ENCODE results near the gene TNS1. TPM values are rescaled to one million over a fixed set of nuclear protein-coding genes. Genes with fewer than 3 reads are reported as not detected.
"Not testable (repeated sequence)": the region's sequence is repeated elsewhere in the genome, so short reads cannot be mapped to it uniquely, and the experiment has no call there.

Gene TNS1
- 449 TPM for total RNA-seq
- long read RNA-seq, partial matches to known transcripts, result 86 of 218 reads
- long read RNA-seq, other reads (novel, unspliced or antisense), result 131 of 218 reads

DNA sequence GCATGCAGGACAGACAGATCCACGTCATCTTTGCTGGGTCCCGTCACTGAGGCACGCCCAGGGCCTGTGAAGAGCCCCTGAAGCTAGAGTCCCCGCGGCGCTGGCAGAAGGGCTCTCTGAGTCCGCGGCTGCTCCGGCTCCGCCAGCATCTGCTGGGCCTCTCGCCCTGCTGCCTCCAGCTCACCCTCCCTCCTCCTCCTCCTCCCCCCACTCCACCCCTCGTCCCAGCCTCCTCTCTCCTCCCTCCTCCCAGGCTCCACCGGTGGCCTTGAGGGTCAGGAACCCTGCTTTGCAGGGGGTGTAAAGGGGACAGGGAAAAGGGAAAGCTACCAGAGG is at the start of gene TNS1:
TSS of gene TNS1 (minus strand) at position 151 of the 336 bp plus-strand sequence. CDS start at position 28, 123 bp downstream.
- no peak for DNase-seq (ENCODE audit: low spot score)

DNA sequence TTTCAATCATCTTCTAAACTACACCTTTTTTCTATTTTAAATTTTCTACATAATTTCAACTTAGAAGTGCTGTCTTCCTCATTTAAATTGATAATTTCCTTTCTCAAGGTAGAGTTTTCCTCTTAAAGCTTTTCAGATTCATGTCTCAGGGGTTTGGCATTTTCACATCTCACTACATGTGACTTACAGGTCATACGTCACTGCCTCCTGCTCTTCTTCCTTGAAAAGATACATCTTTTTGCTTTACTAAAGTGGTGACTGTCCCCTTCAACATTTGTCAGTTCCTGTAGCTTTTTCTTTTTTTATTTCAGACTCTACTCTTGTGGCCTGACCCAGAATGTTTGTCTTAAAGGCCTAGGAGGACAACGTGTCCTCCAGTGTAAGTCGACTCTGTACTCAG is 49.1 kb upstream of the TNS1 start:
- DNase-seq (ENCODE audit: low spot score), result no peak

DNA sequence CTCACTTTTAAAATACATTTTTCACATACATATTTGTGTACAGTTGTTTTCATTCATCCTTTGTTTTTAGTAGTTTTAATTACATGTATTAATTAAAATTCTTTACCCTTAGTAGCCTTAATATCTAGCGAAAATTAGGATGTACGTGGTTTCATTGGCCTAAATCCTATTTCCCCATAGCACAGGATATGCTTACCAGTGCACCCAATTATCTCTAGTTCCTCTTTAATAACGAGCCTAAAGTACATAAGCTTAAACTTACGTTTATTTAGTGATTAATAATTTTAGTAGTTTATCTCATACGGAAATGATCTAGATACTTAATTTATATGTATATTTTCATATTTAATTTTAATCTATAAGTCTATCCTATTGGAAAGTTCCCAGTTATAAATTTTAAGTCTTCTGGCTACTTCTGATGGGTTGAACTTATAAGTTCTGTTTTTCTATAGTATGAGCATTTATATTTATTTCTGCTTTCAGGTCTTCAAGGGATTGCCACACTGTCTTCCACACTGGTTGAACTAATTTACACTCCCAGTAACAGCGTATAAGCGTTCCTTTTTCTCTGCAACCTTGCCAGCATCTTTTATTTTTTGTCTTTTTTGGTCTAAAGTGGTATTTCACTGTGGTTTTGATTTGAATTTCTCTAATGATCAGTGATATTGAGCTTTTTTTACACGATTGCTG is 44.9 kb upstream of the TNS1 start:
- DNase-seq (ENCODE audit: low spot score), result no peak

DNA sequence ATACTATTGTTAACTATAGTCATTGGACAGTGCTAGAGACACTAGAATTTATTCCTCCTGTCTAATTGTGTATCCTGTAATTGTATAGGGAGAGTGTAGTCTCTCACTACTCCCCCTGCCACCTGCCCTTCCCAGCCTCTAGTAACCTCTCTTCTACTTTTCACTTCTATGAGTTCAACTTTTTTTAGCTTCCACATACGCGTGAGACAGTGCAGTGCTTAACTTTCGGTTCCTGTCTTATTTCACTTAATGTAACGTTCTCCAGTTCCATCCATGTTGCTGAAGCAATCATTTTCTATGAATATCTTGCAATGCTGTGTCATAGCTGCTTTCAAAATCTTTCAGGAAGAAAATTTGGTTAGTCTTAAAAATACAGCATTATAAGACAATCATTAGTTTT is 43.4 kb upstream of the TNS1 start:
- DNase-seq (ENCODE audit: low spot score), result no peak

DNA sequence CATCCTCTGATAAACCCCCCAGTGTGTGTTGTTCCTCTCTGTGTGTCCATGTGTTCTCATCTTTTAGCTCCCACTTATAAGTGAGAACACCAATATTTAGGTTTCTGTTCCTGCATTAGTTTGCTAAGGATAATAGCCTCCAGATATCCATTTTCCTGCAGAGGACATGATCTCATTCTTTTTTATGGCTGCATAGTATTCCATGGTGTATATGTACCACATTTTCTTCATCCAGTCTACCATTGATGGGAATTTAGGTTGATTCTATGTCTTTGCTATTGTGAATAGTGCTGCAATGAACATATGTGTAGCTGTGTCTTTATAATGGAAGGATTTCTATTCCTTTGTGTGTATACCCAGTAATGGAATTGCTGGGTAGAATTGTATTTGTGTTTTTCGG is 41.8 kb upstream of the TNS1 start:
- not testable (repeated sequence) for DNase-seq (ENCODE audit: low spot score)

DNA sequence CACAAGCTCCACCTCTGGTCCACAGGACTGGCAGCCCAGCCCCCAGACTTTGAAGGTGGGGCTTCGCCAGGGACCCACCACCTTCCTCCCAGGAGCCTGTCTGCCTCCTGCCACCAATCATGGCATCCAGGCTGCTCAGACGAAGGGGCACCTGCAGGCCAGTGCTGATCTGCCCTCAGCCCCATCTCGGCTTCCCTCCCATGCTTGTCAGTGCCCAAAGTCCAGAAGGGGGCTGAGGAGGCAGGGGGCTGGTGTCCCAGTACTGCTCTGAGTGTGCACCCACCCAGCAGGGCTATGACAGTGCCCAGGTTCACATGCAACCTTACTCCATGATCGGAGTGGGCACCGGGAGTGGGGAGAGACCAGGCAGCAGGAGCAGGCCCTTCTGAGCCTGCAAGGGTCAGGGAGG is 40.9 kb upstream of the TNS1 start:
- peak; percentile 73 for DNase-seq (ENCODE audit: low spot score)

- no peak for DNase-seq (ENCODE audit: low spot score)
Observed at GRCh38 chr2:218043100-218043499, 40.3 kb upstream of the TNS1 start.

DNA sequence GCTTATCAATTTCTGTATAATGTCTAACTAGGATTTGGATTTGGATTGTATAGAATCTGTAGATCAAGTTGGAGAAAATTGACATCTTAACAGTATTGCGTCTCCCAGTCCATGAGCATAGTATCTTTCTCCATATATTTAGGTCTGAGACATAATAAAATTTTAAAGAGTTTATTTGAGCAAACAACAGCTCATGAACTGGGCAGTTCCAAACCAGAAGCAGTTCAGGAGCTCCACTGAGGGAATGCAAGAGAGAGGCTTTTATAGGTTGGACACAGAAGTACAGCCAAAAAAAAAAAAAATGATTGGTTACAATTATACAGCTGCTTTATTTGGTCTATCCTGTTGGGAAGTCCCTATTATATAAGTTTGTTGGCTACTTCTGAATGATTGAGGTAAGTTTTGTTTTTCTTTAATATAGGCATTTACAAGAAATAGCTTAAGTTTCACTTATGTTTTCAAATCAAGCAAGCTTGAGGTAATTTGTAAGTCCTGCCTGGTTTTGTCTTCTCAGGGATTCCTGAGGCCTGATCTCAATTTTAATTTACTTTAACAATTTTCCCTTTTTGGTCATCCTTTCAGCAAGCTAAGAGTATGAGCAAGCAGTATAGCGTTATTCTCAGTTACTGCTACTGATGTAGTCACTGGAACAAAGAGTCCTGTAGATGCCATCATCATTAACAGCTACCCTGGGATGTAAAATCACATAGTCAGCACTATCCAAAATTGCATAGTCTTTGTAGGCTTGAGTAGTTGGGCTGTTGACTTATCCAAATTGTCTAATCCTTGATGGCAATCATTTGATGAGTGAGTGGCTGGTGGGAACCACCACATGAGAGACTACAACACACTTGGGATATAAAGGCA is 38.7 kb upstream of the TNS1 start:
- DNase-seq (ENCODE audit: low spot score), result no peak

DNA sequence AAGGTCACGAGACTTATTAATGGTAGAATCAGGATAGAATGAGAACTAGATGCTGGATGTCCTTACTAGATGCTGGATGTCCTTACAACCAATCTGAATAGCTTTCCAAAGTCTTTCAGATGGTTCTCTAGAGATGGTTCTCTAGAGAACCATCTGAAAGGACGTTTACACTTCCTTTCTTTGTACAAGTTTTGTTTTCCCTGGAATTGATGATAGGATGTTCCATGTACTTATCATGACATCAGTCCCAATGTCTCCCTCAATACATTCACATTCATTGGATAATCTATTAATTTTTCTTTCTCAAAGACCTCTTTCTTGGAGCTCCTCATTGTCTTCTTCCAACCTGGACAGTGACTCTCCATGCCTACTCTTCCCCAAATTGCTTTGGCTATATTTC is 38.1 kb upstream of the TNS1 start:
- no peak for DNase-seq (ENCODE audit: low spot score)

DNA sequence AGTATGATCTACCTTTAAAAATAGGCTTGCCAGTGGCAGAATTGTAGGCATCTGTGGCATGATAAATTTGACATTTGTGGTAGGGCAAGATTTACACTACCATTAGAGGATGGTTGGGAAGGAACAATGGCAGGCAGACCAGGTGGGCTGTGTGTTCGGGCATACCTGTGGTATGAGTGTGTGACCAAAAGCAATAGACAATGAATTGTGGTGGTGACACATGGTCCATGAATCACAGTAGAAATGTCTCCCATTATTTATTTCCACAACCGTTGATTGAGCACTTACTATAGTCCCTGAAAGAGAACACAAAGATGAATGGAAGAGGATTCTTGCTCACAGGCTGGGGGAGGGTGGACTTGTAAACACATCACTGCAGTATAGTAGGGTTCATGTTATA is 36.4 kb upstream of the TNS1 start:
- no peak for DNase-seq (ENCODE audit: low spot score)

DNA sequence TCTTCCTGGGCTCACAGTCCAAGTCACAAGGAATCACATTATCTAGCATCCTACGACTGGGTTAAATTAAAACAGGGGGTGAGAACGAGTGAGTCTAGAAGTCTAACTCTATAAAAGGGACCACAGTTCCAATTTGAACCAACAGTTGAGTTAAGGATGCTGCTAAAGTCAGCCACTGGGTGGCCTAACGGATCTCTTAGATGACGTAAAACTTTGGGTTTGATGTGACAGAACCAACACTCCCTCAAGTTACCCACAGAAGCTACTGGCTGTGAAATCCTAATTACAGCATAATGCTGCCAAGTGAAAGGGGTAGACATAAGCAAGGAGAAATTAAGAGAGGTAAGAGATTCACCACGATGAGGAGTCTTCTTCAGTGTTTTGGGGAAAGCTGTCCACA is 33.6 kb upstream of the TNS1 start:
- DNase-seq (ENCODE audit: low spot score), result no peak

DNA sequence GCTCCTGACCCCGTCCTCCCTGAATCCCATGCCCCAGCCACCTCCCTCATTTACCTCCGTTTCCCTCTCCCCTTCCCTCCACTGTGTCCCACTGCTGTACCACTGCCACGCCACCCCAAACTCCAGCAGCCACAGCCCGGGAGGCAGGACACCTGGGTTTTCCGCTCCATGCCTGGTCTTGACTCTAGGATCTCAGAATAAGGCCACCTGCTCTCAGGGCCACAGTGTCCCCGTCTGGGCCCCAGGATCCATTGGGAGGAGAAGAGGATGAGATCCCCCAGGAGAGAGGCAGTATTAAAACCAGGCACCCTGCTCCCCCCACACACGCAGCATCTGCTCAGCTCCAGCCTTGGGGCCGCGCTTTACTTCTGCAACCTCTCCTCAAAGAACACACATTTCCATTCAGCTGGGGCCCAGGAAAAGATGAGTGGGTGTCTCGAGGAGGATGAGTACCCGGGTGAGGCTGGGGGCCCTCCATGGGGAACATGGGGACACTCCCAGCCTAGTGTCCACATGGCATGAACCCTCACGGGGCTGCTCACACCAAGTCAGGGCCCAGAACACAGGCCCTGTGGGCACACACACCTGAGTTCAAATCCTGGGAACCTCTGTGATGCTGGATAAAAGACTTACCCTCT is 32.8 kb upstream of the TNS1 start:
- peak; percentile 77 for DNase-seq (ENCODE audit: low spot score)

DNA sequence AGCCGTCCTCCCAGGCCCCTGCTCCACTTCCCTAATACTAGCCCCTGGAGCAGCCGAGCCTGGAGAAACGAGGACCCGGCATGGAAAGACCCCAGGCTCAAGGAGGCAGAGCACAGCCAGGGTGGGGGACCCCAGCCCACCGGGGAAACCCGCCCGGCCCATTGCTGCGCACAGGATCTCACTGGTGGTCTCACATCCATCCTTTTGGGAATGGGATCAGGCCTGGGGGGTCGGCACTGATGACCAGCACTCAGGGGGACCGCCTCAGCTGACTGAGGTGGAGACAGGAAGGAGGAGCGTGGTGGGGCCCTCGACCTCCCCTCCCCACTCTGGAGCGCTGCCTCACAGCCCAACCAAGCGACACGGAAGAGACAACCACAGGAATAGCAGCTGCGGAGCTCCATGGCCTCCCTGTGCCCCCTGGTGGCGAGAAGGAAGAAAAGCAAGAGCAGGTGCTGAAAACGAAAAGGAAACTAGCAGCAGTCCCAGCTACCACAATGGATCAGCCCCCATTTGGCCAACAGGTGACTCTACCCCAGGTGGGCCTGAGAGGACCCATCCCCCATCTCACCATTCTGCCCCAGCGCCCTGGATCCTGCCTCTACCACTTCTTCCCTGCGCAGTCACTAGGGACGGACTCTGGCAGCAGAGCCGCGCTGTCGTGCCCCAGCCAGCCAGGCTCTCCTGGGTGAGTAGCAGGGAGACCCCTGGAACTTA is 31.9 kb upstream of the TNS1 start:
- DNase-seq (ENCODE audit: low spot score), result peak; percentile 89

- peak; percentile 82 for DNase-seq (ENCODE audit: low spot score)
Observed at GRCh38 chr2:218033590-218034496, 31.0 kb upstream of the TNS1 start.

- DNase-seq (ENCODE audit: low spot score), result no peak
Observed at GRCh38 chr2:218033208-218033589, 30.4 kb upstream of the TNS1 start.

DNA sequence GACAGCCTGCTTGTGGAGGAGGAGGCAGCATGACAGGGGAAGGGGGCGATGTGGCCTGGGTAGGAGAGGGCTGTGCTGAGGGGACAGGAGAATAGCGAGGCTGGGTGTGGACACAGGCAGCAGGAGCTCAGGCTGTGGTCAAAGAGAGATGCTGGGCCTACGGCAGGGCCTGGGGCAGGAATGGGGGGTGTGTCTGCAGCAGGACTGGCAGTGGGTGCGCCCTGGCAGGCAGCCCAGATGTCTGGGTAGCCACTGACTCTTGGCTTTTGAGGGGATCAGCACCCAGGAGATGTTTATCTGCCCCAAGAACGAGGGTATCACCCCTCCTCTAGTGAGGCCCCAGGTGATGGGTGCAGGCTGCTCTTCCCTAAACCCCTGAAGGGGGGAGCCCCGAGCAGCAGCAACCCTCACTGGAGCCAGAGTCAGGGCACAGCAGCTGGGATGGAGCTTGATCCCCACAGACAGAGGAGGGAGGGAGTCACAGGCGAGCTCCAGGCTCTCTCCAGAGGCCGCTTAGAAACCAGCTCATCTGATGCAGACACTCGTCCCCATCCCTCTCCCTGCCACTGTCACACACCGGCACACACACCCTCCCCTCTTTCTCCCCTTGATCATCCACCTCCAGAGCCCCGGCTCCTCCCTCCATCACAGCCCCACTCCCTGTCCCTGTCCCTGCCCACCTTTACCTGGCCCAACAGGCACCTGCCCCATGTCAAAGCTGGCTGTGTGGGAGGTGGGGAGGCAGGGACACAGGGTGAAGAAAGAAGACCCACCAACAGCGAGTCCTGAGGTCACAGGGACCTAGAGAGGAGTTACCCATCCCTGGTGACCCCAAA is 29.8 kb upstream of the TNS1 start:
- no peak for DNase-seq (ENCODE audit: low spot score)

GRCh38 chr2:218031771-218032257 is 29.0 kb upstream of the TNS1 start:
- no peak for DNase-seq (ENCODE audit: low spot score)

GRCh38 chr2:218031261-218031660 is 28.5 kb upstream of the TNS1 start:
- no peak for DNase-seq (ENCODE audit: low spot score)

All from mesenteric fat pad (tissue), 1 donor.